Left lung (tissue), 10 donors: ENCODE results near the gene GRPEL2. TPM values are rescaled to one million over a fixed set of nuclear protein-coding genes. Genes with fewer than 3 reads are reported as not detected.

ENCODE experiments used
- ATAC-seq: fragments of 200-7000 bp; cut with Tn5 transposase; one replicate; pipeline ENCODE4 v1.9.1; 2020; ENCODE audit warnings: moderate library complexity
- DNase-seq, 4 donors: peaks; one replicate each; pipeline ENCODE4 v3.0.0-alpha.2; 2013 to 2020
- H3K27ac ChIP-seq, 2 donors: fragments of 200-600 bp; sonication (generic) in 1 of 2; one replicate each; pipeline versions ENCODE4 v1.5.0 to v1.8.0; 2020 to 2021
- H3K27me3 ChIP-seq, 2 donors: fragments of 200-600 bp; sonication (generic) in 1 of 2; one replicate each; pipeline versions ENCODE4 v1.5.0 to v1.8.0; 2020 to 2021
- H3K36me3 ChIP-seq, 2 donors: fragments of 200-600 bp; sonication (generic) in 1 of 2; one replicate each; pipeline versions ENCODE4 v1.5.0 to v1.8.0; 2020 to 2021
- H3K4me1 ChIP-seq, 2 donors: fragments of 200-600 bp; one replicate each; pipeline ENCODE4 v1.8.0; 2021
- H3K4me3 ChIP-seq, 2 donors: fragments of 200-600 bp; sonication (generic) in 1 of 2; one replicate each; pipeline versions ENCODE4 v1.5.0 to v1.8.0; 2020 to 2021; ENCODE audit warnings: mild to moderate bottlenecking in 1 of 2
- H3K9me3 ChIP-seq, 2 donors: fragments of 200-600 bp; sonication (generic) in 1 of 2; one replicate each; pipeline versions ENCODE4 v1.5.0 to v1.8.0; 2020 to 2021
- intact Hi-C, 2 donors: fragments of 100-400 bp; cut with DNase I; formaldehyde crosslinking; loops; one replicate each; pipeline versions ENCODE4 v1.11.2 to v1.14.2; 2022
- polyA plus RNA-seq, 6 donors: library from polyadenylated mRNA; unstranded; fragments of 120-200 nt; gene quantifications; one replicate each; pipeline ENCODE4 v1.2.1, GENCODE V29; 2013; ENCODE audit not compliant: insufficient read length in 6 of 6
- total RNA-seq, 2 donors: library from RNA; stranded (reverse); fragmentation: NEBNext Ultra II Directional; extraction: Animal tissue kit (Norgen Biotek cat#: 25700); gene quantifications; one replicate each; pipeline ENCODE4 v1.2.1, GENCODE V29; 2021
- TF ChIP-seq, protein P1 (sequence below), 2 donors: fragments of 200-600 bp; sonication (generic) in 1 of 2; IDR thresholded peaks; one replicate each; pipeline versions ENCODE4 v1.5.0 to v1.8.0; 2021; ENCODE audit warnings: antibody characterized with exemption in 2 of 2
- donor health status: DM: no; HTN: yes; CAD: no.
- donor health status: DM: no; HTN: no; CAD: no.

GRPEL2 gene
- total and polyA plus RNA-seq, 8 donors: 12.3 to 25.1 (median 24.2) TPM

DNA sequence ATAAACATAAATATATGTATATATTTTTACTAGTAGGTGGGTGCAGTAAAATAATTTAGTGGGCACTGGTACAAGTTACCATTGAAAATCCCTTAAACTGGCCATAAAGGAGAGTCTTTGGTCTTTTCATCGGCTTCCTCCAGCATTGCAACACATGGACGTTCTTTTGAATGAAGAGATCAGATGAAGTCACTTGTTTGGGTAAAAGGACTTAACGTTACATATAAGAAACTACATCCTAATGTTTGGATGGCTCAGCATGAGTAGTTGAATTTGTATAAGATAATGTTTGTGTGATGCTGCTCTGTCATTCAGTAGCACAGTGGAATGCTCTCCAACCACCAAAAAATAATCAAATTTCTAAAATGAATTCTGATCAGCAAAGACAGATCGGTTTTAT is 42.1 kb upstream of the GRPEL2 start:
- Histone ChIP-seq H3K27ac (no peak overlapping the region), H3K27me3 (peaks cover 0 to 8% of the 10 kb centered on the region in 2 donors), H3K36me3 (no peaks in the 10 kb centered on the region), H3K9me3 (no peaks in the 10 kb centered on the region), H3K4me1 (peaks cover 0 to 12% of the 10 kb centered on the region in 2 donors), H3K4me3 (no peak overlapping the region)
- TF ChIP-seq, protein P1, sequence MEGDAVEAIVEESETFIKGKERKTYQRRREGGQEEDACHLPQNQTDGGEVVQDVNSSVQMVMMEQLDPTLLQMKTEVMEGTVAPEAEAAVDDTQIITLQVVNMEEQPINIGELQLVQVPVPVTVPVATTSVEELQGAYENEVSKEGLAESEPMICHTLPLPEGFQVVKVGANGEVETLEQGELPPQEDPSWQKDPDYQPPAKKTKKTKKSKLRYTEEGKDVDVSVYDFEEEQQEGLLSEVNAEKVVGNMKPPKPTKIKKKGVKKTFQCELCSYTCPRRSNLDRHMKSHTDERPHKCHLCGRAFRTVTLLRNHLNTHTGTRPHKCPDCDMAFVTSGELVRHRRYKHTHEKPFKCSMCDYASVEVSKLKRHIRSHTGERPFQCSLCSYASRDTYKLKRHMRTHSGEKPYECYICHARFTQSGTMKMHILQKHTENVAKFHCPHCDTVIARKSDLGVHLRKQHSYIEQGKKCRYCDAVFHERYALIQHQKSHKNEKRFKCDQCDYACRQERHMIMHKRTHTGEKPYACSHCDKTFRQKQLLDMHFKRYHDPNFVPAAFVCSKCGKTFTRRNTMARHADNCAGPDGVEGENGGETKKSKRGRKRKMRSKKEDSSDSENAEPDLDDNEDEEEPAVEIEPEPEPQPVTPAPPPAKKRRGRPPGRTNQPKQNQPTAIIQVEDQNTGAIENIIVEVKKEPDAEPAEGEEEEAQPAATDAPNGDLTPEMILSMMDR (IDR thresholded peaks at IDR 0.05): no peak
- ATAC-seq: no peak
- intact Hi-C loops: no loop called here
- DNase-seq: no peak

DNA sequence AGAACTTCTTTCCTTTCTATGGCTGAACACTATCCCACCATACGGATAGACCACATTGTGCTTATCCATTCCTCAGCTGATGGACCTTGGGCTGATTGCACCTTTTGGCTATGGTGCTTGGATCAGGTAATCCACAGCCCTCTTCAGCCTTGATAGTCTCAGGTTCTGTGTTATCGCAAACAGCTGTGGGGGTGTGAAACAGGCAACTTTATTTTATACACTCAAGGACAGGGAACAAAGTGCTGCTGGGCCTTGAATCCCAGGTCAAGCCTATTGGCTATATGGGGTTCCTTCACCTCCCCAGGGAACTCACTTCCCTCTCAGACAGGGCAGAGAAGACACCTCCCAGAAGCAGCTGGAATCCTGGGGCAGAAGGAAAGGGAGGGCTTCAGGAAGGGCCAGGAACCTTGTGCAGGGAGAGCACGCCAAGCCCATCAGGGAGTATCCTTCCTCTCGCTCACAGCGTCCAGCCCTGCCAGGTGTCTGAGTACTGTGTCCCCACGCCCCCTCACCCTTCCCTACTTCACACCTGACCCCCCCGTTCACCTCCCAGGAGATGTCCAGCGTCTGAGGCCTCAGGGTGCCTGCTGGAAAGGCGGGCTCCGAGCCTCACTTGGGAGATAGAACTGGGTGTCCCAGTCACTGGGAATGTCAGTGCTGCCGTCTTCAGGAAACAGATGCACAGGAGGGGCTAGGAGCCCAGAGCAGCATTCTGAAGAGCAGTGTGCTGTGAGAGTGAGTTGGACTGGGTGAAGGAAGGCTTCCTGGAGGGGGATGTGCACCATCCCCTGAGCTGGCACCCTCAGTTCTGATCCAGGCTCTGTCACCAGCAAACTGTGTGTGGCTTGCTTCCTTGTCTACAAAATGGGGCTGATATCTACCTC is 40.9 kb upstream of the GRPEL2 start:
- Histone ChIP-seq H3K36me3 (no peaks in the 10 kb centered on the region), H3K27me3 (peaks cover 0 to under 1% of the 10 kb centered on the region in 2 donors), H3K4me3 (no peak overlapping the region), H3K4me1 (peaks cover 0 to 6% of the 10 kb centered on the region in 2 donors), H3K27ac (peak overlapping the region in 1 of 2 donors; percentile 50), H3K9me3 (no peaks in the 10 kb centered on the region)
- TF ChIP-seq, protein P1 (IDR thresholded peaks at IDR 0.05): no peak
- DNase-seq (no peak), ATAC-seq (peak; percentile 13)
- intact Hi-C loops: no loop called here

DNA sequence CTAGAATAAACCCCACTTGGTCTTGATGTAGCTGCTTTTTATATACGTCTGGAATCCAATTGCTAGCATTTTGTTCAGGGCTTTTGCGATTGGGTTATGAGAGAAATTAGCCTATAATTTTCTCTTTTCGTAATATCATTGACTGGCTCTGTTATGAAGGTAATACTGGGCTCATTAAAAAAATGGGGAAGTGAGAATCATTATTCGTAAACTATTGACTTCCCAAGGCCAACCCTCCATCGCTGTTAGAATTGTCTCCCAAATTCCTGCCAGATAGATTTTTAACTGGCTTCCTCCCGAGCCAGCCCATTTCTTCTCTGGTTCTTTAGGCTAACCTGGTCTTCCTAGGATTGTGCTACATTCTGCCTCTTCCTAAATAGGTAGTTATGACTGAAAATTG is 35.9 kb upstream of the GRPEL2 start:
- Histone ChIP-seq H3K4me3 (no peak overlapping the region), H3K36me3 (no peaks in the 10 kb centered on the region), H3K27ac (peak overlapping the region in 1 of 2 donors; percentile 6), H3K4me1 (peaks cover 0 to 9% of the 10 kb centered on the region in 2 donors), H3K9me3 (no peaks in the 10 kb centered on the region), H3K27me3 (no peaks in the 10 kb centered on the region)
- intact Hi-C loops: no loop called here
- DNase-seq: no peak
- ATAC-seq: no peak
- TF ChIP-seq, protein P1 (IDR thresholded peaks at IDR 0.05): no peak

DNA sequence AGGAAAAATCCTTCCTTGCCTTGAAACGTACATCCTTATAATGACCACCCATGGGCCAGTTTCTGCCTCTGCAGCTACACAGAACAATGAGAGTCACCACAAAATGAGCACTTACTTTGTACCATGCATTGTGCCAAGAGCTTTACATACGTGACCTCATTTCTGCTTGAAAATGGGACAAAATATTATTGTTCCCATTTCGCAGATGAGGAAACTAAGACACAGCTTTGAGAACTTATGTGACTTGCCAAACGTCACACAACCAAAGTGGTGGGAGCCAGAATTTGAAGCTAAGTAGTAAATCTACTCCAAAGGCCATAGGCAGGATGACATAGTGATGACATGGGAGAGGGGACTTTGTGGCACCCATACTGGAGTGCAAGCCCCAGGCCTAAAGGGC is 34.8 kb upstream of the GRPEL2 start:
- Histone ChIP-seq H3K27ac (no peak overlapping the region), H3K4me3 (no peak overlapping the region), H3K9me3 (no peaks in the 10 kb centered on the region), H3K27me3 (no peaks in the 10 kb centered on the region), H3K4me1 (peaks cover 0 to 9% of the 10 kb centered on the region in 2 donors), H3K36me3 (no peaks in the 10 kb centered on the region)
- ATAC-seq (no peak), DNase-seq (no peak)
- intact Hi-C loops: no loop called here
- TF ChIP-seq, protein P1 (IDR thresholded peaks at IDR 0.05): no peak

DNA sequence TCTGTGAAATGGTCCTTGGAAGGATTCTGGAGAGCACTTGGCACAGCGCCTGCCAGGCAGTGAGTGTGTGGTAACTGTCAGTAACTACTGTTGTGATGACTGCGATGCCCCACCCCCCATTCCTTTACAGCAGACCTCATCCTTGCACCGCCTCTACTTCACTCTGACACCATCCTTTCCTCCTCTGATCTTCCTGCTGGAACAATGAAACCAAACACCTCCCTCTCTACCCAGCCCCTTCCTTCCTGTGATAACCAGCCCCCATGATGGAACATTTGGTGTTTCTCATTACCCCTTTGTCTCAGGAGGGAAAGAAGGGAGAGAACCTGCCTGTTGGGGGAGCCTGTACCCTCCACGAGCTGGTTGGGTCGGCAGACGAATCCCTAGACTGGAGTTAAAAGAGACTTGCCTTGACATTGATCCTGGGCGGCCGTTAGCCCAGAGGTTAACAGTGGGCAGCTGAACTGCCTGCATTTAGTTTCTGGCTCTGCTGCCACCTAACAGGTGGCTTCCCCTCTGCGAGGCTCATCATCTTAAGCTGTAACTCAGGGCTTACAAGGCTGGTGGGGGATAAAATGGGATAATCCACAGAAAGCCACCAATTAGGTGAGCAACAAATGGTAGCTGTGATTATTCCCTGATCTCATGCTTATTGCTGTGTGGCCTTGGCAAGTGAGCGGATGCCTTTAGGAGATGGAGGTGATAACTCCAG is 34.2 kb upstream of the GRPEL2 start:
- H3K4me1 ChIP-seq: peaks cover 0 to 9% of the 10 kb centered on the region in 2 donors
- H3K4me3 ChIP-seq: no peak overlapping the region
- no peaks in the 10 kb centered on the region for H3K27me3 ChIP-seq
- DNase-seq (peak in 1 of 4 donors; percentile 44), ATAC-seq (peak; percentile 43)
- TF ChIP-seq, protein P1 (IDR thresholded peaks at IDR 0.05): no peak
- H3K36me3 ChIP-seq: no peaks in the 10 kb centered on the region
- no peak overlapping the region for H3K27ac ChIP-seq
- no peaks in the 10 kb centered on the region for H3K9me3 ChIP-seq
- intact Hi-C loops: no loop called here
